Iris pigment epithelial cell (primary cell): Measurements from ENCODE around the gene NFIB.

Experiments used
- DNase-seq: peaks from one replicate; pipeline ENCODE4 v3.0.0-alpha.2; 2011; ENCODE audit warnings: low read depth

Gene NFIB

DNA sequence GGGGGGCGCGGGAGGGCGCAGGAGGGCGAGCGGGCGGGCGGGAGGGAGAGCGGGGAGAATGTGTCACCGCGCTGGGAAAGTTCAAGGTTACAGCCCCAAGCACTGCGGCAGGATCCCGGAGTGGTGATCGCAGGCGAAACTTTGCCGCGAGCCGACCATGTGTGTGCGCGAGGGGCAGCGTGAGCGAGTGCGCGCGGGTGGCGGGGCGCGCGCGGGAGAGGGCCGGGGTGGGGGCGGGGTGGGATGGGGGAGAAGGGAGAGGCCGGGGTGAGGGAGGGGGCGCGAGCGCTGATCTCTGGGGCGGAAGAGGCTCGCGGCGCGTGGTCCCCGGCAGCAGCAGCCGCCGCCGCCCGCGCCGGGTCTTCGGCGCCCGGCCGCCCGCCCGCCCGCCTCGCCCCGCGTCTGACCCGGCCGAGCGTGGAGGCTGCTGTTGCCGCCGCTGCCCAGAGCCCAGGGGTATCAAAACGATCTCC is at the start of gene NFIB:
Gene NFIB (minus strand): TSS at position 191 of the 473 bp plus-strand sequence. CDS start 630 bp downstream, outside the sequence.
- DNase-seq, result peak; percentile 50

DNA sequence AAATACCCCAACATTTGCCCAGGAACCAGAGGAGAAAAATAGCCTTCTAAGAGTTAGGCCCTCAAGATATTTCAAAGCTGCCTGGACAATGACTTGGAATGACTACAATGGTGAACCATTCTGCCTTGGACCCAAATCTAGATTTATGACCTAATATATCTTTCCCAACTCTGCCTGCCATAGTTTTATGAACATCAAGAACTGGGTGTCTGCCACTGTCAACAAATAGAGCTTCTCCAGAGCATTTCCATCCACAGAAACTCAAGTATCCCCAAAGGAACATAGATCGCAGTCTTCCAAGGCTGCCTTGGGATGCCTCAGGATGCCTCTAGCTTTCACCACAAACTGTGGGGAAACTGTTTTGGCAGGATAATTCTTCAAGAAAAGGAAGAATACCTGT is 48.2 kb upstream of the NFIB start:
- no peak for DNase-seq

DNA sequence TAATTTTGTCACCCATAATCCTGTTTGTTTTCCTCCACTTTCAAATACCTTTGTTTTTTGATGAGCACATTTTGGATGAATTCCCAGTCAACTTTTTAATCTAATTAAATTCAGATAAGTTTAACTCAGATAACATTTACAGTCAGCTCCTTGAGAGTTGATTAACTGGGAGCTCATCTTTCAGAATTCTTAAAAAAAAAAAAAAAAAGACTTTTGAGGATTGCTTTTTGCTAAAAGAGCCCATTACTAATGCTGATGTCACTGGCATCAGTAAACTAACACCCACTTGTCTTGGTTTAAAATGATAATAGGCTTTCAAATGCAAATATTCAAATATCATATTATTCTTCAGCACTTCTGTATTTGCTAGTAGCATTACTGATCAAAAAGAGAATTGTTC is 47.1 kb upstream of the NFIB start:
- DNase-seq, result no peak

DNA sequence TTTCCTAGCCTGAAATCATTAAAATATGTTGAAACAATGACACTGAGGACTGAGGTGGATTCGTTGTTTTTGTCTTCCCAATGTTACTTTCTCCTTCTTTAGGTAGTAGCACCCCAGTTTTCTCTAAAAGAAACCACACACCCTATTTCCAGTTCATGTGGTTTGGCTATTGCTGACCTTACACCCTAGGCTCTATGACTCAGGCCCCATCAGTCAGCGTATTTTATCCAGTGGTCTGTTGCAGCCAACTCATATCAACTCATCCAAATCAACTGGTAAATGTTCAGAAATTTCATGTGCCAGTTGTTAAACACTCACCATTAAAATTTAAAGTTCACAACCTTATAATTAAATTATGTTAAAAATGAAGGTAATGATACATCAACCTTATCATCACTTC is 44.6 kb upstream of the NFIB start:
- DNase-seq, result peak; percentile 72

DNA sequence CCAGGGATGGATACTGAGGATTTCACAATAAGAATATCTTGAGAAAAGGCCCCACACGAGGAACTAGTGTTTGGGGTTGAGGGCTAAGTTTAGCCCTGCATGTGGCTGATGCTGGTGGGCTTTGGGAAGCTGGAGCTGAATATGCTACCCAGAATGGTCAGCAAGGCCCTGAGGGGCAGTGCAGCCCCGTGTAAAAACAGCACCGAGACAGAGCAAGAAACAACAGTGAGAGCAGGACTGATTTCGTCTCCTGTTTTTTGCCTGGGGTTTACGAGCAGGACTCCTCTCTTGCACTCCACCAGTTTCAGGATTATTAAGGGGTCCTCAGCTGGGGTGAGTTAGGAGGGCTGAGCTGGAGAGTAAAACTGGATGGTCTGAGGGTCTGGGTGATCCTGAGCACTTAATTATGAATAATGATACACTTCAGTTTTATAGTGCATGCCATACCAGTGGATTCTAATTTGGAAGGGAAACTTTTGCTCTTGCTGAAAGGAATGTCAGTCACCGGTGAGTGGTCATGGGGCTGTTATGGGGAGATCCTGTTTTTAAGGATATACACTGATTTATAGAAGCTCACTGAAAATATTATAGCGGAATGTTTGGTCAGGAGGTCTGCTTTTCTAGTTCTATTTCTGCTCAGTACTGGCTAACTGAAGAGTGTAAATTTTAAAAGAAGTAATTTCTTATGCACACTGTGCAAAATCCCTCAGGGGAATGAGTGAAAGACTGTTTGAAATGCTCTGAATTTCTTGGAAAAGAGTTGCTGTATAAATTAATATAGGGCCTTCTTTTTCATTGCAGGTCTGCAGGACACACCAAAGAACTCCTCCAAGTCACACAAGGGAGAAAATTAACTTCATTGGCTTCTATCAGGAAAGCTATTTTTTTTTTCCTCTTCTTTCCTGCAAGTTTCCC is 42.7 kb upstream of the NFIB start:
- DNase-seq, result no peak

DNA sequence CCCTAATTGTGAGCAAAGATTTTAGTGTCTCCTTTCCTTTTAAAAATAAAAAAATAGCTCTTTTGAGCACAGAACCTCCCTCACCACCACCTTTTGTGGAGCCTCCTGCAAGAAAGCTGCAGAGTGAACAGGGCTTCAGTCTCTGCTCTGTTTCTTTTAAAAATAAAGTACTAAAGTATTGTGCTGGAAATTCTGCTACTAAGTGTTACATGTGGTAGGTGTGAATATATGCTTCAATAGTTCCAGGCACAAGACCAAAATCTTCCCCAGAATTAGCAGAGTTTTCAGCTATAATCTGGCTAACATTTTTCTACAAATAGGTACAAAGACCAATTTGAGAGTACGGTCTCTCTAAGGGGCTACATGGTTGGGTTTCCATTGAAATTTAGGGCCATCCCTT is 40.3 kb upstream of the NFIB start:
- DNase-seq, result no peak

DNA sequence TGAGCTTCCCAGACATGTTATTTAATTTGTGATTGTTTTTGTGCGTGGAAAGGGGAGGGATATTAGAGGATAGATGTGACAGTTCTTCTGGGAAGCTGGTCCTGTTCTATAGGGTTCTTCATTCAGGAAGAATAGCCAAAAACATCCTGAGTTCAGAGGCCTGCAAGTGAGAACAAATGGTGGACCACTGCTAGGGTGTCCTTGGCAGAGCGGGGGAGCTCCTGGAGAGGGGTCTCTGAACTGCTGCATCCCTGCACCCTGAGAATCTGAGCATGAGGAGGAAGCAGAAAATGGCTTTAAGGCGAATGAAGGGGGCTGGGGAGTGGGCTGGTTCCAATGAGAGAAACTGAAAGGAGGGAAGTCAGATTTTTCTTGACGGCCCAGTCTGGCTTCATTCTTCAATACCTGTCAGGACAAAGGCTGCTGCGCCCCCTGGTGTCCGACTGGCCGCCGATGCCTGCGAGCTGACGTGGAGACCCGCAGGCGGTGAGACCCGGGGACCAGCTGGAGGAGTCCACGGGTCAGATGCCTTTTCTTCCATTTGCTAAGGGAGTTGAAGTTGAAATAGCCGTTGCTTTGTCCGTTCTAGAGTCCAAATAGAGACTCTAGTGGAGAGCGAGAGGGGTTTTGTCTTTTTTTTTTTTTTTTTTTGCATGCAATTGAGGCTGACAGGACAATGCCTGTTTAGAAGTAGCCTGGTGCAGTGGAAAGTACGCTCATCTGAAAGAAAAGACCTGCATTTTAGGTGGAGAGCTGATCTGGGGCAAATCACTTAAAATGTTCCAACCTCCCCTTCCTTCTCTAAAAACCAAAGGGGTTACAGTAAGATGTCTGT is 39.5 kb upstream of the NFIB start:
- DNase-seq, result peak; percentile 78

DNA sequence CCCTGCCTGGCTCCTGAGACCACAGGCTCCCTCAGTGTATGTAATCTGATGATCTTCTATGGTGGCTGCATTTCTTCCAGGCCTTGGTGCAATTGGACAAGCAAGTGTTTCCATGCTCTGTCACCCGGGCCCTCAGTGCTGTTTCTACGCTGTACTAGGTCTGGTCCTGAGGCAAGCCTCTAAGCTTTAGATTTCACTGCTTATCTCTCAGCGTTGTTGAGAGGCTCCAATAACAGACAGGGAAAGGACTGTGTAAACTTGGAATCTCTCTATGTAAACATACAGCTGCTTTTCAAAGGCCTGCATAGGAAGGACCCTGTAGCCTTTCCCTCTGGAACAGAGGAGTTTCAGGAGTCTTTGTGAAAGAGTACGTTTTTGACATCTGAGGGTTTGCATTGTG is 38.6 kb upstream of the NFIB start:
- DNase-seq, result no peak

DNA sequence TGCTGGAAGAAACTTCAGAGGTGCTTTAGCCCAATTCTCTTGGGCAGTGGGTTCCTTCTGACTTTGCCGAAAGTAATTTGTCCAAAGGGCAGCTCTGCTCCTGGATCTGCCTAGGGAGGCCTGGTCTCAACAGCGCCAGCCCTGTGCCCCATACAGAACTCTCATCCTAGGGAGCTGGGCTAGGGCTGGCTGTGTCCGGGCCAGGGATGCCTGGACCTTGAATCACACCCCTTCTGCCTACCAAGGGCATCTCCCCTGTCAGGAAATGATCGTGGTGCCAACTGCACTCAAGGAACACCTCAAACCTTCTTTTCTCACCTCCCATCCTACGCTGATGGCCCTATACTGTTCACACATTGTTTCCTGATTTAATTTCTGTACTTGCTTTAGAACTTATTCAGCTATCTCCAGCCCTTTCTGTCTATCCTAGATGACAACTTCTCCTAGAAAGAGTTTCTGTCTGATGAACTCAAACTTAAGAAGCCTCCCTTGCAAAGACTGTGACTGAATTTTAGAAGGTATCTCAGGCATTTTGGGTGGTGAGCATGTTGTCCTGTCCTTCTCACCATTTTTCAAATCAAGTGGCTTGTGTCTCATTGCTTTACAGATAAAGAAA is 37.4 kb upstream of the NFIB start:
- DNase-seq, result no peak

DNA sequence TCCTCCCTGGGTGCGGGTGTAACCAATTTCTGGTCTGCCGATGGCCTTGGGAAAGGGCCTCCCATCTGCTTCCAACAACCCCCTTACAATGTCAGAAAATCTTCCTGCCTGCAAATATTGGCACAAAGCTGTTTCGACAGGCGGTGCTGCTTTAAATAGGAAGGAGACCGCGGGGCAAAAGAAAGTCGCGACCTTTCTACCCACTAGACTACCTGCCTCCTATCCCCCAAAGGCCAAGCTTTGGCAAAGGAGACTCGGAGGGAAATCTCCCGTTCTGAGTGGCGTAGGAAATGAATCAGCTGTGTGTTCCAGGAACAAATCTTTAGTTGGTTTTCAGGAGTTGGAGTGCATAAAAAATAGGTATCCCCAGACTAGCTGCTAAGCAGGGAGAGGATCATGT is 36.8 kb upstream of the NFIB start:
- no peak for DNase-seq

DNA sequence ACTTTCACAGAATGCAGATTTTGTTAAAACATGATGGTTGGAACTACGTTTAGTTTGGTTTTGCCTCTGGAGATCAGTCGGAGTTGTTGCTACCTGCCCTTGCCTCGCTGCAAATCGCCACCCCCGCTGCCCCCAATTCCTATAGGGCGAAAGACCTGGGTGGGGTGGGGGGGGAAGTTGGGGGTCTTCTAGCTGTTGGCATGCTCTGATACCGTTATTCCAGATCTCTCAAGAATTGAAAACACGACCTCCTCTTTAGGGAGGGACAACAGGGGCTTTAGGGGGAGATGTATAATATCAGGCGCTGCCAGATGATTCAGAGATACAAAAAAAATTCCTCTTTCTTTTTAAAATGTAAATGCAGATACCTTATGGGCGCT is 36.4 kb upstream of the NFIB start:
- no peak for DNase-seq

DNA sequence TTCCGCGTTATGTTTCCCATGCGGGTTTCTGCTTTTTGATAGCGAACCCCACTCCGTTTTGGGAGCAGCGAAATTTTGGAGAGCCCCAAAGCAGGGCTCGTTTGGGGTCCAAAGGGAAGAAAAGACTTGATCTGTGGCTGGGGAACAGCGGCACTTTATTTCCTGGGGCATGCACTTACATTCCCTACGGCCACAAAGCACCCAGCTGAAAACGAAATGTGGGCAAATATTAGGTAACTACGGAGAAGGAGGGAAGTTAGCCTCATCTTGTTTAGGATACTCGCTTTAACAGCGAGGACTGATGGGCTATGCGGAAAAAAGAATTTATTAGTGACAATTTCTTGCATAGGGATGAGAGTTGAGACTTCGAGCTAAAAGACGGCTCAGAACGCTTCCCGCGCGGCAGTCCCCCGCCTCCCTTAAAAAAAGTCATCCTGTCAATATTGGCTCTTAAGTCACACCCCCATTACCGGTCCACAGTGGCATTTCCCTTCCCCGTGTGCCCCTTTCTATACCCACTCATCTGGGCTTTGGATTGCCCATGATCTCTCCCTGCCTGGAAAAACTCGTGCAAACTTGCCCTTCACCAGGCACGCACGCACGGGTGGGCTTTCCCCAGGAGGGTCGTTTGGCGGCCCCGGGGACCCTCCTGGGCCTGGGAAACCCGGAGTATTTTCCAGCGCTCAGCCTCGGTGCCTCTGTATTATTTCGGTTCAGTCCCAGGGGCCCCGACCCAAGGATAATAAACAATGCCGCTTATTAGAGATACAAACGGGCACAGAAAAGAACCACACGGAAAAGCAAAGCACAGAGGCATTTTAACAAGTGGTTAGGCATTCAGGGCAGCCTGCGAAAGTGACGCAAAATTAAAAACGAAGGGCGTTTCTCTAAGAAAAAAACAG is 35.8 kb upstream of the NFIB start:
- DNase-seq, result no peak

DNA sequence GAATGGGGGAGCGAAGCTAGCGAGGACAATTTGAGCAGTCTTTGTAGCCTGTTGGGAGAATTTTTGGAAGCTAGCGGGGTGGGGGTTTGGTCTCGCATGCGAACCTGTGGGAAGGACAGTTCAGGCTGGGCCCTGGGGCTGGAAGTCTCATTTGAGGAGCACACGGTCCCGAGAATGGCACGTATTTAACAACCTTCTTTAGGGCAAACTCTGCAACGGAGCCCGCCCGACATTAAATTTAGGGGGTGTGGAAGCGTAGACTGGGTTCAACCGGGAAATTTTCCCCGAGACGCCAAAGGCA is 35.2 kb upstream of the NFIB start:
- no peak for DNase-seq

DNA sequence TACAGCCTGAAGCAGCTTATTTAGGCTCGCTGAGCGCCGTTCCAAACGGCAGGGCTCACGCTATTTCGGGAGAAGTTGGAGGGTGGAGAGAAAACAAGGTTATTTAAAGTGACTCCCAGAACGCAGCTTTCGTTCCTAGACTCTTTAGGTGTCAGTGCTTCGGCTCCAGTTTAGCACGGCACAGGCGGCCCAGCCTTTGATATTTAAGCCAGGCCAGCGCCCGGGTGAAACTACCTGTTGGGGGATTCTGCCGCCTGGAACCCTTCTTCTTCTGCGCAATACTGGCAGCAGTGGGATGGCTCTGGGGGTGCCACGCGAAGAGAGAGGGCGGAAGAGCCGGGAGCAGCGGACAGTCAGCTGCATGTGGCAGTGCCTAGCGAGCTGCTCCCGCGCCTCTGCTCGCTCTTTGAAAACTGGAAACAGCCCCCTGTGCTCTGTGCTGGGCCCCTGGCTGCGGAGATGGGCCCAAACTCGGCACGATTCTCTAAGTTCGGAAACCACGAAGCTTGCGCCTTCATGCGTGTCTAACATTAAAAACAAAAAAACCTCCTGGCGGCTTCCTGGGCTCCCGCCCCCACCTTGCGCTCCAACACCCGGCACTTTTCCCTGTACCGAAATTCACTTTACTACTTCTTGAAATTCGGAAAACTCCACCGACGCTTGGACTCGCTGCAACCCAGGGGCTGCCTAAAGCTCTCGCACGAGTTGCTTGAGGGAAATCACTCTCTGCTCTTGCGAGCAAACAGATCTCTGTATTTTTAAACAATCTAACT is 34.6 kb upstream of the NFIB start:
- peak; percentile 39 for DNase-seq

DNA sequence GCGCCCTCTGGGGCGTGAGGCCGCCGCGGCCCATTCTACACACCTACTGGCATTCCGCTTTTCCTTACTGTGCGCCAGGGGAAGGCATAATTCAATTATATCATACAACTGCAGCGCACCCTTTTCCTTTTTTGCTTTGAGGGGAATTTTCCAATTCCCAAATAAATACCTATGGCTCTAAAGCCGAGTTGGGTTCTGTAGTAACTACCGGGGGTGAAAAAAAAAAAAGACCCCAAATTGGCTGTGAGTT is 34.1 kb upstream of the NFIB start:
- no peak for DNase-seq

DNA sequence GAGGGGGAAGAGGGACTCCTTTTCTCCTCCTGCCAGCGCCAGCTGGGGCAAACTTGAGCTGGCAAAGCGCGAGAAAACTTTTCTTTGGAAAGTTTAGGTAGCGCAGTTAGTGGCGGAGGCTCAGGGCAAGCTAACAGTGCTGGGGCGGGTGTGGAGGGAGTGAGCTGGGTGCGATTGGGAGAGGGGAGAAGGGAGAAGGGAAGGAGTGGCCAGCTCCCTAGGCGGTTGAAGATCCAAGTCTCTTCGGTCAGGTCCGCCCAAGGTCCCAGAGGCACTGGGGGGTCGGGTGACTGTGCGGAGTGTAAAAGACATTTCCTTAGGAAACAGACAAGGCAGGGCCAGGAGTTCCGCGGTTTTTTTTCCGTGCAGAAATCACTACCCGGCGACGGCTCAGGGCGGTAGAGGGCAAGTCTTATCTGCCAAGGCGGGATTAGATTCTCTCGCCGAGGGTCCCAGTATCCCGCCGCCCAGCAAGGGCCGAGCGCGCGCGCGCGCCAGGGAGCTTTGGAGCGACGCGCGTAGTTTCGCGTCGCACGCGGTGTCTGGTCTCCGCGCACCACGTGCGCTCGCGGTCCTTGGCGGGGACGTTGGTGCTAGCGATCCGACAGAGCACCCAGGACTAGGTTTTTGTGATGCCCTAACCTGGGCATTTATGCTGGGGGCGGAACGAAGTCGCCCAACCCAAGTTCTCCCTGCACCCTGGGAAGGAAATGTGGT is 33.6 kb upstream of the NFIB start:
- DNase-seq, result peak; percentile 31

DNA sequence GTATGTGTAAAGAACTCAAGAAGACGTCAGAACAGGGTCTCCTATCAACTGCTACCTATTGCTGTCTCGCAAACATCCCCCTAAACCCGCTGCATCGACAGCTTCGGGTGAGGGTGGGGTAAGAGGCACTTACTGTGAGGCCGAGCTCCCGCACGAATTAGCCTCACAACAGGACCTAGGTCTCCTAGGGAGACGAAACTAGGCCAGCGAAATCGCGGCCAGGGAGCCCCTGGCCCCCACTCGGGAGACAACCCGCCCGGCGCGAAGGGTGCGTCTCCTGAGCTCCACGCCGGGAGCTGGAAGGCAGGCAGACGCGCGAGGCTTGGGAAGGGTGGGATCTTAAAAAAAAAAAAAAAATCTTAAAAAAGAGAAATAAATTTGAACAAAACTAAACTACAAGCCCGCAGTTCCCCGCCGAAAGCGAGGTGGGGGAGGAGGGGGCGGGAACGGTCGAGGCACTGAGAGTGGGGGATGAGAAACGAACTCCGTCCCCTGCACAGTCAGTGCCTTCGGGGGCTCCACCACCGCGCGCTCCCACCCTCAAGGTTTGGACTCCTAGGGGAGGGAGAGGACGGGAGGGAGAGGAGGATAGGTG is 33.0 kb upstream of the NFIB start:
- no peak for DNase-seq

DNA sequence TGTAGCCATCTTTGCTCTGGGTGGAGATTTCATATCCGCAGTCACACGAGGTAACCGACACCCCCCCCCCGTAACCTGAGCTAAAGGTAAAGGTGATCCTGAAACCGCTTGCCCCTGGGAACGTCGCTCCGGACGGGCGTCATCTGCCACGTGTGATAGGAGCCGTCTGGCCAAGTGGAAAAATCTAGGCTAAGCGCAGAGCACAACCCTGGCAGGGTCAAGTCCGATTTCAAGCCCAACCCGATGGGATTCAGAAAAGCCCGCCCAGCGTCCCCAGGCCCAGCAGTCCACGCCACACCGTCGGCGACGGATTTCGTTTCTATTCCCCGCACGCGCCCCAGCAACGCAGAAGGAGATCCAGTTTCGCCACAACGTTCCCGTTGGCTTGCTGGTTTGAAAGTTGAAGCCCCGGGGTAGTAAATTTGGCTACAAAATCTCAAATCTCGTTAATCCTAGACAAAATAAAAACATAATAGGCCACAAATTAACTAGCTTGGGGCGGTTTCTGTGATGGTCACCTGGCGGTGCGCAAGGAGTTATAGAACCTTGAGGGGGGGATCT is 32.4 kb upstream of the NFIB start:
- DNase-seq, result no peak

DNA sequence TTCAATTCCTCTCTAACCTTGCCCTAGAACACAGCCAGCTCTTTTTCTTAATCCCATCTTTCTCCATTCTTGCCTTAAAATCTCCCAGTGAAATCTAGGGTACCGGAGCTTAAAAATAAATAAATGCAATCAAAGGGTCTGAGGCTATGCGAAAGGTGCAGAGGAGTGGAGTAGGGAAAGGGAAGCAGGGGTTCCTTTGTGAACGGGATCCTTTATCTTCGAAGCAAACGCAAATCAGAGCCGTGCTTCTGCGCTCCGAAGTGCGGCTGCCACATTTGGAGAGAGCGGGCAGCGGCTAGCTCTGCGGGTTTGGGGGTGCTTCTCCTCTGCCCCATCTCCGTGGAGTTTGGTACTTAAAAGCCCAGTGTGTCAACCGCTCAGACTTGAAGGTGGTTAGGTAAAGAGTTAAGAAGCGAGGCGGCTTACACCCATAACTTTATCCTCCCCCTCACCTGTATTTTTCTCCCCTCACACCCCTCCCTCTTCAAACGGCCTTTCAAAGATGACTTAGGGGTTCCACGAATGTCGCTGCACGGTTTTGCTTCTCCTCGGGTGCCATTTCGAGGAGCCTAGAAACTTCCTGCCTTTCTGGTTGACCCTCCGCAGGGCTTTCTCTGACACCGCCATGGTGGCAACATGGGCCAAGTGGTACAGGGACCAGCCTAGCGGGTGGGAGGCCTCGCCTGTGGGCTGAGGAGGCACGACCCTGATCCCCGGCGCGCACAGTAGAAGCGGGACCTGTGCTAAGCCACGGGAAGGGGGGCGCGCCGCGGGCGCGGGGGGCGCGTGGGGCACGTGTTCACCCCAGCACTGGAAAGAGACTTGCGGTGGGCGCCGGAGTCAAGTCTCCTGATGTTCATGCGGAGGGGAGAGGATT is 31.7 kb upstream of the NFIB start:
- no peak for DNase-seq
